HG03039 (cell line): ENCODE measurements around the gene MYADM.

Experiments
- ATAC-seq: cut with Tn5 transposase; IDR thresholded peaks from one replicate; pipeline ENCODE4 v1.9.1; 2021; ENCODE audit warnings: mild to moderate bottlenecking, moderate library complexity; ENCODE audit not compliant: unreplicated experiment

MYADM gene

DNA sequence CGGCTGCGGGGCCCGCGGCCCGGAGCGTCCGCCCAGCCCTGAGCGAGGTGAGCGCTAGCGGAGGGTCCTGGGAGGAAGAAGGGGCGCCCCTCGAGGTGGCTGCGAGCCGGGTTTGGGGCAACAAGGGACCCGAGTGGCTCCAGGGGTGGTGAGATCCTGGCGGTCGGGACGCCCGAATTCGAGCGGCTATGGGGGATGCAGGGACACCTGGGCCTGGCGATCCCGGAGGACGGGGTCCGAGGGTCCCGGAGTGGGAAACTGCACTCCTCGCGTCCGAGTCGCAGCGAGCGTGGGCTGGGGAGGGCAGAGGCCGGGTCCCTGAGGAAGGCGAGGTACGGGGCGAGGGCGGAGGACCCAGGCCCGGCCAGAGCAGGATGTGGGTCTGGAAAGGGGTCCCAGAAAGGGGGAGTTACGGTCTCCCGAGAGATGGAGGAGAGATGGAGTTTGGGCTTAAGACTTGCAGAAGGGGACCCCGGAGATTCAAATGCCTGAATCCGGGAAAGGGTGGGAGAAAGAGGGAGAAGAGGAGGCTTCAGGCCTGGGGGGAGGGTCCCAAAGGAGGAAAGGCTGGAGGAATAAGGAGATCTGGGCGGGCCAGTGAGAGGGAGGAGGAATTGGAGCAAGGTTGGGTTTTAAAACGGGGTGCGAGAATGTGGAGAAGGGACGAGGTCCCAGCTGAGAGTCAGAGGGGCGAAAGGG, 41.9 kb downstream of the MYADM start:
- ATAC-seq, result no peak

DNA sequence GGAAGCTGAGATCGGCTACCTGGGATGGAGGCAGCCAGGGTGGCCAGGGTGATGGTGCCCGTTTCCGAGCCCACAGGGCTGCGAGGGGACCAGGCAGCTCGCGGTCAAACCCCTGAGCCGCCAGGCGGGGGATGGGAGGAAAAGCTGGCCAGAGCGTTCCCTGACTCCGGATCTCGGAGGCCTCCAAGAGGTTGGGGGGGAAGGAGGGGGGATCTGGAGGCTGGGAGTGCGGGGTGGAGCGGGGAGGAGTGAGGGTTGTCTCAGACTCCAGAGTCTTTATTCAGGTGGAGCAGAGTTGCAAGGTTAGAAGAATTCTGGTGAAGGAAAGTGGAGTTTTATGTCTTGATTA, 42.5 kb downstream of the MYADM start:
- ATAC-seq, result no peak

DNA sequence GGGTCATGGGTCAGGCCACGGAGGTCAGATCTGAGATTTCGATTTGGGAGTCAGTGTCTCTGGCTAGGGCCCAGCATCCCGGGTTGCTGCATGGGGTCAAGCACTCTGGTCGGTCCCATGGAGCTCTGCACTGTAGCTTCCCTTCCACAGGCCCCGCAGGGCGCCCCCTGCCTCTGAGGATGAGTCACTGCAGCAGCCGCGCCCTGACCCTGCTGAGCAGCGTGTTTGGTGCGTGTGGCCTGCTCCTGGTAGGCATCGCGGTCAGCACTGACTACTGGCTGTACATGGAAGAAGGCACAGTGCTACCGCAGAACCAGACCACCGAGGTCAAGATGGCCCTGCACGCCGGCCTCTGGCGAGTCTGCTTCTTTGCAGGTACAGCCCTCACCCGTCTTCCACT, 45.0 kb downstream of the MYADM start:
- ATAC-seq, result no peak

GRCh38 chr19:53915000-53915399, 47.3 kb downstream of the MYADM start:
- no peak for ATAC-seq

DNA sequence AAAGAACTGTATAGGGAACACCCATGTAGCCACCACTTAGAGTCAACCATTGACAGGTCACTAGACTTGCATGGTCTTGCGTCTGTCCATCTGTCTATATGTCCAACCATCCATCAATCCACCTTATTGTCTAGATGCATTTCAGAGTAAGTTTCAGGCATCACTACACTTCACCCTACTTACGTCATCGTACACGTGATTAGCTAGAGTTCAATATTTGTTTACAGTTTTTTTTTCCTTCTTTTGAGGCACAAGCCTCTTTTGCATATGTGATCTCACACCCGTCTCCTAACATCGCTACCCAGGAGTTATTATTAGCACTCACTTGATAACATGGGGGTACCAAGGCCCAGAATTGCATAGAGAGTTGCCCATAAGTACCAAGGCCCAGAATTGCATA, 48.3 kb downstream of the MYADM start:
- no peak for ATAC-seq

DNA sequence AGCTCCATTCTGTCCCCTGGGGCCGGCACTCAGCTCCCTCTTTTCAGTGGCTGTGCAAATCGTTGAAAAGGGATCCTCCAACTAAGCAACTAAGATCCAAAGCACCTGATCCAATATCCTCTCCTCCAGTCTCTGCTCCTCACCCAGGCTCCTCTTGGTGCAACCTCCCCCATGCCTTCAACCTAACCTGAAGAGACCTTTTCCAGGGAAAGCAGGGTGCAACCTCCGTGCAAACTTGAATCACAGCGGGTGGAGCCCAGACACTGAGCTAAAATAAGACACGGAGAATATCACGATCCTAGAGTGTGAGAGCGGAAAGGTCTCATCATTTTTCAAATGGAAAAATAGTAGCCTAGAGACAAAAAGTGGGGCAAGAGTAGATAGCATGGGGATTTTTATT, 49.7 kb downstream of the MYADM start:
- ATAC-seq, result no peak
